GM12873 (cell line): ENCODE data around the gene COPZ2.

Source experiments
- TF ChIP-seq, protein P1 (sequence below): IDR thresholded peaks from 2 replicates; pipeline ENCODE4 v1.5.1; 2012; ENCODE audit warnings: low read depth, mild to moderate bottlenecking, moderate library complexity, low read length, control low read depth; ENCODE audit not compliant: insufficient read depth; ENCODE audit errors: missing control alignments

The COPZ2 gene

DNA sequence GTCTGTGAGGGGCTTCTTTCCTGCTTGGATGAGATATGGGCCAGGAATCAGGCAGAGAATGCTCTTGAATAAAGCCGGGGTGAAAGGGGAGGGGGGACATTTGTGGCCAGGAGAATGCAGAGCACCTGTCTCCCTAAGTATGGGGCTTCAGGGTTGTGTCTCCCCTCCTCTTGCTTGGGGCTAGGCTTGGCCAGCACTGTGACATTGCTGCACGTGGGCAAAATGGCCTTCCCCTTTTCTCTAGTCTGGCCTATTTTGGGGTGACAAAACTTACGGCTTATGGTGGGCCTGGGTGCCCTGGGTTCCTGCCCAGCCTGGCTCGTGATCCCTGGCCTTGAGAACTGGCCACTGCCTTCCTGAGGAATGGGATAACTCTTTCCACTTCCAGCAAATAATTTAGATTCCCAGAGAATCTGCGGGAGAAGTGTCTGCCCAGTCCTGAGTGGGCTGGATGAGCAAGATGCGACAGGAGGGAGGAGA is 16.2 kb upstream of the COPZ2 start:
- TF ChIP-seq, protein P1, sequence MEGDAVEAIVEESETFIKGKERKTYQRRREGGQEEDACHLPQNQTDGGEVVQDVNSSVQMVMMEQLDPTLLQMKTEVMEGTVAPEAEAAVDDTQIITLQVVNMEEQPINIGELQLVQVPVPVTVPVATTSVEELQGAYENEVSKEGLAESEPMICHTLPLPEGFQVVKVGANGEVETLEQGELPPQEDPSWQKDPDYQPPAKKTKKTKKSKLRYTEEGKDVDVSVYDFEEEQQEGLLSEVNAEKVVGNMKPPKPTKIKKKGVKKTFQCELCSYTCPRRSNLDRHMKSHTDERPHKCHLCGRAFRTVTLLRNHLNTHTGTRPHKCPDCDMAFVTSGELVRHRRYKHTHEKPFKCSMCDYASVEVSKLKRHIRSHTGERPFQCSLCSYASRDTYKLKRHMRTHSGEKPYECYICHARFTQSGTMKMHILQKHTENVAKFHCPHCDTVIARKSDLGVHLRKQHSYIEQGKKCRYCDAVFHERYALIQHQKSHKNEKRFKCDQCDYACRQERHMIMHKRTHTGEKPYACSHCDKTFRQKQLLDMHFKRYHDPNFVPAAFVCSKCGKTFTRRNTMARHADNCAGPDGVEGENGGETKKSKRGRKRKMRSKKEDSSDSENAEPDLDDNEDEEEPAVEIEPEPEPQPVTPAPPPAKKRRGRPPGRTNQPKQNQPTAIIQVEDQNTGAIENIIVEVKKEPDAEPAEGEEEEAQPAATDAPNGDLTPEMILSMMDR: no peak

DNA sequence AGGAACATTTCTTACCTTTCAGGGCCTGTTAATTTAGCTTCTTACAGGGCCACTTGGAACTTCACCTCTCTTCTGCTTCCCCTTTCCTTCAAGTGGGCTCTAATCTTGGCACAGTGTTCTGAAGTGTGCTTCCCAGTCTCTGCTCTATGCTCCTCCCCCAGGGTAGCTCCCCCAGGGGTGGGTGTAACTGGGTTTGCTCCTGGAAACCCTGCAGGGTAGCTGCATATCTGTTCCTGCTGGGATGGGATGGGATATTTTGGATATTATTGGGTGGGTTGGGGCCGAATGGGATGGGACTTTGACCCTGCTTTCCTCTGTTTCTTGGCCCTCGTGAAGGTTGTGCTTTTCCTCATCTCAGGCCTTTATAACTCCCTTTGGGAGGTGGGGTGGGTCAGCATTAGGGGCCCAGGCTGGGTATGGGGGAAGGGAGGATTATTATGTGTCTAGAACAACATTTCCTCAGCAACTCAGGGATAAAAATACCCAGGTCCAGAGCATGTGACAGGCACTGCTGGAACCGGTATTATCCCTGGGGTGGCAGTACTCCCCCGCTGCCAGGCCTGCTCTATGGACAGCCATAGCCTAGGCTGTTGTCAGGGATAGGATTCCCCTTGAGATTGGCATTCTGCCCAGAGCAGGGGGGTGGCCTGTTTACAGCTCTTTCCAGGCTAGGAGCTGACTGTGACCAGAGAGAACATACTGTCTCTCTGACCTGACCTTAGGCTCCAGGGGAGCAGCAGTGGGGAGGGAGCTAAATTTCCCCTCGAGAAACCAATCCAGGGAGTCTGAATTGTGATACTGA is 15.6 kb upstream of the COPZ2 start:
- TF ChIP-seq, protein P1: no peak

DNA sequence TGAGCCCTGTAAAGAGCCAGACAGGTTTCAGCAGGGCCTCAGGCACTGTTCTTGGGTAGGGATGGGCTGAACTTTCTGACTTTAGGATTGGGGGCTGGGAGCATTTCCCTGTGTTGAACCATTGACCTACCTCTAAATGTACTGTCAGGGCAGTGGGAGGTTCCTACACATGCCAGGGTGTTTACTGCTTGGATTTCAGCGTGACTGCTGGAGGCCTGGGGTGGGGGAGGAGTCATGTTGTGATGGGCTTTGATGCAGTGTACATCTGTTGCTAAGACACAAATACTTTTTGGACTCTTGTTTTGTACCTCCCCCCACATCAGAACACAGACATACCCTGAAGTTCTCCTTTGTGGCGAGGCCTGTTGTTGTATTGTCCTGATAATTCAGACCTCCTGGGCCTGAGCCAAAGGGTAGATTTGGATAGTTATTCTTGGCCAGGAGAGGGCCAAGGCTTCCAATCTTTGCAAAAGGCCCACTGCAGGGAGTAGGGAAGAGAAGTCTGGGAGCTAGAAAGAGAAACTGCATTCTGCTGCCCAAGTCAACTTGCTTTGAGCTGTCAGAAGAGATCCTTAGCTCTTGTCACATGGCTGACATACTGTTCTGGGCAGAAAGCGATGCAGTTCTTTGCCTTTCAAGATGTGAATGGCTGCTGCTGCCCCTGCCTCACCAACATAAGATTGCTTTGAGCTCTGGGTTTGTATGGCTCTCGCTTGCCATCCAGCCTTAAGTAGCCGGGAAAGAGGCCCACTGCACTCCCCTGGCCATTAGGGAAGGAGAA is 14.3 kb upstream of the COPZ2 start:
- TF ChIP-seq, protein P1: no peak

DNA sequence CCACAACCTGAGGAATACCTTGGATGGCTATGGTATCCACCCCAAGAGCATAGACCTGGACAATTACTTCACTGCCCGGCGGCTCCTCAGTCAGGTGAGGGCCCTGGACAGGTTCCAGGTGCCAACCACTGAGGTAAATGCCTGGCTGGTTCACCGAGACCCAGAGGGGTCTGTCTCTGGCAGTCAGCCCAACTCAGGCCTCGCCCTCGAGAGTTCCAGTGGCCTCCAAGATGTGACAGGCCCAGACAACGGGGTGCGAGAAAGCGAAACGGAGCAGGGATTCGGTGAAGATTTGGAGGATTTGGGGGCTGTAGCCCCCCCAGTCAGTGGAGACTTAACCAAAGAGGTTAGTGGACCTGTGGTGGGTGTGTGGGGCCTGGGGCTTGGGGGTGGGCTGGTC is 13.7 kb upstream of the COPZ2 start:
- TF ChIP-seq, protein P1: no peak

DNA sequence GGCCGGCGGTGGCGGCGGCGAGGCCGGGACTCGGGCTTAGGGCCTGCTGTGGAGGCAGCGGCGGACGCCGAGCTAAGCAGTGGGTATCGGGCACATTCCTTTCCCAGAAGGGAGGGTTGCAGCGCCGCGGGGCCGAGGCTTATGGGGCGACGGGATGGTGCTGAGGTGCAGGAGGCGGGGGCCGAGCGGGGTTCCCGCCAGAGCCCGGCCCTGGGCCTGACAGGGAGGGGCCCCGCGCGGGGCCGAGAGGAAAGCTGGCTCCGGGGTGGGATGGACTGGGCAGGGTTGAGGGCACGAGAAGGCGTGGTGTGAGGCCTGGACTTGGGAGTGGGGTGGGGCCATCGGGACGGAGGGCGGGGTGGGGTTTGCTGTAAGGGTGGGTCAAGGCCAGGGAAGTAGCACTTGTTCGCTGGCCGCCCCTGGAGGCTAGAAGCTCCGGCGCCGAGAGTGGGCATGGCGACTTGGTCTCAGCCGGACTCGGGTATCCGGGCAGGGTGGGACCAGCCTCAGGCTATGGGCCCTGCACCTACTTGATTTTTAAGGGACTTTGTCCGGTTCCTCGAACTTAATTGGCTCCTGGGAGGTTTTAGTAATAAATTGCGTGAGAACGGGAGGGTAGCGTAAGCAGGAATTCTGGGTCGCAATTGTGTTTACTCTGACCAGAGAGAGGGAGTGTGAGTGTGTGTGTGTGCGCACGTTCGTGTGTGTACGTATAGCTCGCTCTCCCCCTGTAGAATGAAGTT is 11.0 kb upstream of the COPZ2 start:
- TF ChIP-seq, protein P1: peak; percentile 27

DNA sequence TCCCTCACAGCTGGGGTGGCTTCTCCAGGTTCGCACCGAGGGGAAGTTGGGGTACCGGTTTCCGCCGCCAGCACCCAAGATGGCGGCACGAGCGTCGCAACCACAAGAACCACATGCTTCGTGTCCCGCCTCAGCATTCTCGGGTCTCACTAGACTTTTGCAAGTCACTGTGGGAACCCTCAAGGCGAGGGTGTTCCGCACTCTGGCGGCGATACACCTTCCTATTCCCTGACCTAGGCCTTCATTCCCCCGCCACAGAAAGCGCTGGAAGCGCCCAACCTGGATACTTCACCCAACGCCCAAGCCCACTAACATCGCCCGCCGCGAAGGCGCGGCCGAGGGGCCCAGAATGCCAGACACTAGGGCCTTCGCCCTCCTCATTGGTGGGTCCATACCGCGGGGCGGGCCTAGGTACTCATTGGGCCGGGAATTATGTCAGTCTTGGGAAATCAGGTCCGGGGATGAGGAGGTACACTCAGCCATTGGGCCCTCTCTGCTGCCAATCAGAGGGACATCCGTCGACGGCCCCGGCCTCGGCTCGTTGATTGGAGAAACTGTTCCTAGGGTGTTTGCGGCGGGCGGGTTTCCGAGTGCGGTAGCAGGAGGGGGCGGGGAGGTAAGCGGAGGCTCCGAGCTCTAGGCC is 10.3 kb upstream of the COPZ2 start, which contains the start of gene NFE2L1:
Gene NFE2L1, plus strand, starts transcription at position 619 of the 643 bp plus-strand sequence. CDS start 2,760 bp downstream, outside the sequence.
- TF ChIP-seq, protein P1: no peak
